Chondrocyte (in vitro differentiated cells): Measurements from ENCODE around the gene MAT1A. TPM values are rescaled to one million over a fixed set of nuclear protein-coding genes. Genes with fewer than 3 reads are reported as not detected.

Experiments
- DNase-seq: peaks from one replicate; pipeline ENCODE4 v3.0.0; 2021; ENCODE audit warnings: mixed read lengths, low spot score
- H3K27ac Mint-ChIP-seq: one replicate; pipeline ENCODE4 v1.8.0; 2021; ENCODE audit warnings: mild to moderate bottlenecking, moderate library complexity, mixed read lengths; ENCODE audit not compliant: unreplicated experiment
- H3K27me3 Mint-ChIP-seq: 2 replicates; pipeline ENCODE4 v1.8.0; 2021; ENCODE audit warnings: low read depth, mixed read lengths
- H3K36me3 Mint-ChIP-seq: 2 replicates; pipeline ENCODE4 v1.8.0; 2021; ENCODE audit warnings: low read depth, mixed read lengths
- H3K4me1 Mint-ChIP-seq: 2 replicates; pipeline ENCODE4 v1.8.0; 2021; ENCODE audit warnings: low read depth, mild to moderate bottlenecking, mixed read lengths
- H3K4me3 Mint-ChIP-seq: one replicate; pipeline ENCODE4 v1.8.0; 2021; ENCODE audit warnings: mild to moderate bottlenecking, moderate library complexity, mixed read lengths; ENCODE audit not compliant: unreplicated experiment
- H3K9me3 Mint-ChIP-seq: 2 replicates; pipeline ENCODE4 v1.8.0; 2021; ENCODE audit warnings: low read depth, mixed read lengths
- CTCF ChIP-seq: fragments of 200-600 bp; sonication (generic); IDR thresholded peaks from 2 replicates; pipeline ENCODE4 v1.5.0; 2021; ENCODE audit warnings: antibody characterized with exemption, mild to moderate bottlenecking, moderate library complexity
- long read RNA-seq: library from polyadenylated mRNA; stranded (forward); transcript quantifications from one replicate; pipeline ENCODE4 v2.0.0, GENCODE V29; 2021
- total RNA-seq: library from RNA; stranded (reverse); gene quantifications from 3 replicates; pipeline ENCODE4 v1.2.1, GENCODE V29; 2021

MAT1A gene
- not detected in 3 replicates for total RNA-seq
- long read RNA-seq, result 0 reads

GRCh38 chr10:80289451-80290287 lies at the start of gene MAT1A:
Gene MAT1A (minus strand): TSS chr10:80289658. CDS start chr10:80289423, 235 bp downstream.
- TF ChIP-seq CTCF, result peak; percentile 26
- no peaks in the 10 kb centered on the region for H3K36me3 Mint-ChIP-seq
- H3K4me1 Mint-ChIP-seq, result no peaks in the 10 kb centered on the region
- no peak within 1 kb of the TSS for H3K27ac Mint-ChIP-seq
- no peaks in the 10 kb centered on the region for H3K9me3 Mint-ChIP-seq
- no peak within 1 kb of the TSS for H3K4me3 Mint-ChIP-seq
- peaks cover 46% of the 10 kb centered on the region for H3K27me3 Mint-ChIP-seq
- DNase-seq, result no peak

- Mint-ChIP-seq H3K36me3 (peaks cover 1% of the 10 kb centered on the region), H3K27ac (no peak overlapping the region), H3K9me3 (peaks cover 13% of the 10 kb centered on the region), H3K4me3 (no peak overlapping the region), H3K27me3 (peaks cover 13% of the 10 kb centered on the region), H3K4me1 (no peaks in the 10 kb centered on the region)
- no peak for TF ChIP-seq CTCF
- no peak for DNase-seq
Measured at GRCh38 chr10:80333983-80334382, 44.5 kb upstream of the MAT1A start.

GRCh38 chr10:80324891-80325364 lies 35.5 kb upstream of the MAT1A start:
- H3K27me3 Mint-ChIP-seq, result peaks cover 4% of the 10 kb centered on the region
- TF ChIP-seq CTCF, result no peak
- no peak overlapping the region for H3K4me3 Mint-ChIP-seq
- H3K27ac Mint-ChIP-seq, result no peak overlapping the region
- no peak for DNase-seq
- no peaks in the 10 kb centered on the region for H3K36me3 Mint-ChIP-seq
- H3K4me1 Mint-ChIP-seq, result peaks cover 6% of the 10 kb centered on the region
- no peaks in the 10 kb centered on the region for H3K9me3 Mint-ChIP-seq

- H3K4me3 Mint-ChIP-seq, result no peak overlapping the region
- no peaks in the 10 kb centered on the region for H3K36me3 Mint-ChIP-seq
- no peaks in the 10 kb centered on the region for H3K9me3 Mint-ChIP-seq
- peaks cover 5% of the 10 kb centered on the region for H3K27me3 Mint-ChIP-seq
- H3K4me1 Mint-ChIP-seq, result peaks cover 6% of the 10 kb centered on the region
- no peak overlapping the region for H3K27ac Mint-ChIP-seq
- no peak for DNase-seq
- no peak for TF ChIP-seq CTCF
Measured at GRCh38 chr10:80324086-80324485, 34.6 kb upstream of the MAT1A start.

GRCh38 chr10:80323311-80323710 lies 33.9 kb upstream of the MAT1A start:
- H3K27ac Mint-ChIP-seq, result no peak overlapping the region
- H3K27me3 Mint-ChIP-seq, result peaks cover 5% of the 10 kb centered on the region
- DNase-seq, result no peak
- no peak overlapping the region for H3K4me3 Mint-ChIP-seq
- H3K4me1 Mint-ChIP-seq, result peaks cover 6% of the 10 kb centered on the region
- H3K36me3 Mint-ChIP-seq, result no peaks in the 10 kb centered on the region
- TF ChIP-seq CTCF, result no peak
- H3K9me3 Mint-ChIP-seq, result no peaks in the 10 kb centered on the region
